HG03571 (cell line): Measurements from ENCODE around the gene ARPC1B.
"Not testable (repeated sequence)": the region's sequence is repeated elsewhere in the genome, so short reads cannot be mapped to it uniquely, and the experiment has no call there.

Source experiments
- ATAC-seq: cut with Tn5 transposase; IDR thresholded peaks from one replicate; pipeline ENCODE4 v1.9.1; 2021; ENCODE audit not compliant: unreplicated experiment

Gene ARPC1B

GRCh38 chr7:99408379-99409191 is 34.1 kb downstream of the ARPC1B start, which contains the start of the genes BUD31 and PDAP1:
Gene BUD31, plus strand, starts transcription at chr7:99408969. Its CDS starts 2,124 bp downstream, at chr7:99411093.
Gene PDAP1, minus strand, starts transcription at chr7:99408597. Its CDS starts 49 bp downstream, at chr7:99408548.
- peak; percentile 70 for ATAC-seq

- ATAC-seq = no peak
Measured at GRCh38 chr7:99409192-99409572, 34.7 kb downstream of the ARPC1B start.

- no peak for ATAC-seq
Measured at GRCh38 chr7:99409806-99410205, 35.3 kb downstream of the ARPC1B start.

- no peak for ATAC-seq
Measured at GRCh38 chr7:99410635-99411034, 36.1 kb downstream of the ARPC1B start.

DNA sequence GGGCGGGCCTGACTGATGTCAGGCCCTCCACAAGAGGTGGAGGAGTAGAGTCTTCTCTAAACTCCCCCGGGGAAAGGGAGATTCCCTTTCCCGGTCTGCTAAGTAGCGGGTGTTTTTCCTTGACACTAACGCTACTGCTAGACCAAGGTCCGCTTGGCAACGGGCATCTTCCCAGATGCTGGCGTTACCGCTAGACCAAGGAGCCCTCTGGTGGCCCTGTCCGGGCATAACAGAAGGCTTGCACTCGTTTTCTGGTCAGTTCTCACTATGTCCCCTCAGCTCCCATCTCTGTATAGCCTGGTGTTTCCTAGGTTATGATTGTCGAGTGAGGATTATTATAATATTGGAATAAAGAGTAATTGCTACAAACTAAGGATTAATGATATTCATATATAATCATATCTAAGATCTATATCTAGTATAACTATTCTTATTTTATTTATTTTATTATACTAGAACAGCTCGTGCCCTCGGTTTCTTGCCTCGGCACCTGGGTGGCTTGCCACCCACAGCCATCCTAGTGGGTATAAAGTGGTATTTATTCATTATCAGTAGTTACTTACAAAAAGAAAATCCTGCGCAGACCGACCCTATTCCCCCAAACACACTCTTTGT is 41.1 kb downstream of the ARPC1B start:
- not testable (repeated sequence) for ATAC-seq

DNA sequence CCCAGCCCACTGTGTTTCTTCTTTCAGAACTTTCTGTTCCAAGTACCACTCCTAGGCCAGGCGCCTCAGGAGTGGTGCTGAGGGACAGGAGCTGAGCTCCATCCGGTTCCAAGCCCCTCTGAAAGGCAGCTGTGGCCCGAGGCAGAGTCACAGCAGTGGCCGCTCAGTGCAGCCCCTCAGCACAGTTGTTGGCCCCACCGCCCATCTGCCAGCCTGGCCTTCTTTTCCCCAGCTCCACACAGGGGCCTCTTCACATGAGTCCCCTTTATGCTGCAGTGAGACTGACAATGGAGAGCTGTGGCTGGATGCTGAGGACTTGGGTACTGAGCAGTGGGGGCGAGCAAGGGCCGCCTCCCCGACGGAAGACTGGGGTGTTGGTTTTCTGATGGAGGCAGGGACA is 43.7 kb downstream of the ARPC1B start:
- no peak for ATAC-seq

DNA sequence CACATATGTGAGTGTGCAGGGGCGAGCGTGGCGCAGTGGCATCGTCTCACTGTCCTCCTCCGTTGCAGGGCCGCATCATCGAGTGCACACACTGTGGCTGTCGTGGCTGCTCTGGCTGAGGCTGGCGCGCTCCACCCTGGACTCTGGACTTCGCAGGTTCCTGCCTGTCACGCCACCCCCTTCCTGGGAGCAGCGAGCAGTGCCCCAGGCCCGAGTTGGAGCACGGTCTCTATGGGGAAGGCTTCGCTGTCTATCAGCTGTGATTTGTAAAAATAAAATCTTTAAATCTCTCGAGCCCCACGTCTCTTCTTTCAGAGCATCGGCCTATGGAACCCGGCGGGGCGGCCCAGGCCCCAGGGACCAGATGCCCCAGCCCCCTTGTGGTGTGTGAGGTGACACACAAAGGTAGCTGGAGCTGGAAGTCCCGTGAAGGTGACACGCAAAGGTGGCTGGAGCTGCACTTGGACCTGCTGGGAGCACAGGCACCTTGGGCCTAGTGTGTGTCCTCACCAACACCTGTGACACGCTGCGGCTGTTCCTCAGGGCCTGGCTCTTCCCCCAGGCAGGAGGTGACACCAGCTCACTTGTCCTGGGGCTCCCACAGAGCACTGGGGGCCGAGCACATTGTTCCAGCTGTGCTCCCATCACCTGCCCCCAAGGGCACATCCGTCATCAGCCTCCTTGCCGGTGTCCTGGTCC is 44.9 kb downstream of the ARPC1B start:
- no peak for ATAC-seq

GRCh38 chr7:99420213-99420612 is 45.7 kb downstream of the ARPC1B start:
- no peak for ATAC-seq

GRCh38 chr7:99420986-99421385 is 46.5 kb downstream of the ARPC1B start:
- no peak for ATAC-seq

DNA sequence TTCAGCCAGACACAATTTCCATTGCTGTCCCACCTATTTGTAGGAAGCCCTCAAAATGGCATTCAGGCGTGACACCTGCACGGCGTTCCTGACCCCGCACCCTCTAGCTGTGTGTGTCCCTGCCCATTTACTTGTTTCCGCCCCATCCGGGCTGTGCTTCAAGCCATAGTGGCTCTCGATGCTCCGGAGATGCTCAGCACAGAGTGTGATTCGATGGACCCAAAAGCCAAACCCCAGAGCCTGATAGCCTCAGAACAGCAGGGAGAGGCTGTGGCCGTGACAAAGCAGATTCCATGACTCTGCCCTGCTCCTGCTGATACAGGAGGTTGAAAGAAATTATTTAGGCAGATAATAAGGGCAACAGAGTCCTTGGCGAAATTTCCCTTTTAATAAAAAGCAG is 47.7 kb downstream of the ARPC1B start:
- no peak for ATAC-seq

- no peak for ATAC-seq
Measured at GRCh38 chr7:99422625-99423024, 48.1 kb downstream of the ARPC1B start.

DNA sequence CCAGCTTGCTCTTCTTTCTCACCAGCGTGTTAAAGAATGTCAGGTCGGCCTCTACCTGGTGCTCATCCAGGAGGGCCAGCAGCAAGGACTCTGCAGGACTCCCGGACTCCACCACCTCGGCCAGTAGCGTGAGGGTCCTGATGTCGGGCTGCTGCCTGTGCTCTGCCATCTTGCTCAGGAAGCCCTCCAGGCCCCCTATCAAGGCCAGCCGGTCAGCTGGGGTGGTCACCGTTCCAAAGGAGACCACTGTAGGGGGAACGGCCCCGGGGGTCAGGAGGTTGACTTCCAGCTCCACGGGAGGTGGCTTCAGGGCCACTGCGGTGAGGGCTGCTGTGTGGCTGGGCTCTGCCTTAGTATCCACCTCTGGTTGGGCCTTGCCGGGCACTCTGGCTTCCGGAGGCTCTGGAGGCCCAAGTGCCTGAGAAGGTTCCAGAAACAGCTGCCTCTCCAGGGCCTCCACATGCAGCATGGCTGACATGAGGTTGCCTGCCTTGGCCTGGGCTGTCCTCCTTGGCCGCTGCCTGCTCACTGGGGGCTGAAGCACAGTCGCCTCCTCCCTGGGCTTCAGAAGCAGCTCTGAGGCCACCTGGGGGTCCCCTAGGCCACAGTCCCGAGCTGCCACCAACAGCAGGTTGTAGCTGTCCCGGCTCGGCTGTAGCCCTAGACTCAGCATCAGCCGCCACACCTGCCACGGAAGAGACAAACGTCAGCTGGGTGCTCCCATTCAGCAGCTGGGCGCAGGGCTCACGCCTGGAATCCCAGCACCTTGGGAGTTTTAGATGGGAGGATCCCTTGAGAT is 50.6 kb downstream of the ARPC1B start:
- ATAC-seq = no peak

DNA sequence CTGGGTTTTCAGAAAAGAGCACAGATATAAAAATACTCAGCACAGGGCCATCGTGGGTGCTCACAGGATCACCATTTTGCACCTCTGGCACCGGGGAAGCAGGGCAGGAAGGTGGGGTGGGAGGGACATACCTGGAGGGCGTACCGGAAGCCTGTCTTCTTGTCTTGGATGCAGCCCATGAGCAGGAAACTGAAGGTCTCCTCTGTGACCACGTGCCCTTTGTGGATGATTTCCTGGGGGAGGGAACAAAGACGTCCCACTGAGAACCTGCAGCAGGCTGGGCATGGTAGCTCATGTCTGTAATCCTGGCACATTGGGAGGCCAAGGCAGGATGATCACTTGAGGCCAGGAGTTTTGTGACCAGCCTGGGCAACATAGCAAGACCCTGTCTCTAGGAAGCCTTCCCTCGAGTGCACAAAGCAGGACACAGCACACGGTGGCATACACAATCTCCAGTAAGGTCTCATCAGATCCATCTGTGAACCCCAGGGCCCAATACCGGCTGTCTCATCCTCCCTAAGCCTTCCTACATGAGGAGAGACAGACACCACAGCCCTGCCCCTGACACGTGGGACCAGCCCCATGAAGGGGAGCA is 54.5 kb downstream of the ARPC1B start:
- ATAC-seq = no peak

DNA sequence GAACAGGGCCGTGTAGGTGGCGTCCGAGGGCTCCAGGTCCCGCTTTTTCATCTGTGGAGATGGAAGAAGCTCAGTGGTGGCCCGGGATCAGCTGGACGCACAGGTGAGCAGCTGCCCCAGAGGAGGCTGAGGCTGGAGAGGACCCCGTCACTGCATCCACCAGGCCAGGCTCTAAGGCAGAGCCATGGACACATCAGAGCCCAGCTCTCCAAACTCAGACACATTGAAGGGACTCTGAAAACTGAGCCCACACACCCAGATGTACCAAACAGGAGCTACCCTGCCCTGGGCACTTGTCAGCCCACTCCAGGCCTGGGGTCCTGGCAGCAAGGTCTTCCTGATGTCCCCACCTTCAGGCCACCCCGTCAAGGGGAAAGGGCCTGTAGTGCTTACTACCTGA is 55.2 kb downstream of the ARPC1B start:
- no peak for ATAC-seq

GRCh38 chr7:99431756-99432540 is 57.4 kb downstream of the ARPC1B start:
- ATAC-seq = not testable (repeated sequence)

DNA sequence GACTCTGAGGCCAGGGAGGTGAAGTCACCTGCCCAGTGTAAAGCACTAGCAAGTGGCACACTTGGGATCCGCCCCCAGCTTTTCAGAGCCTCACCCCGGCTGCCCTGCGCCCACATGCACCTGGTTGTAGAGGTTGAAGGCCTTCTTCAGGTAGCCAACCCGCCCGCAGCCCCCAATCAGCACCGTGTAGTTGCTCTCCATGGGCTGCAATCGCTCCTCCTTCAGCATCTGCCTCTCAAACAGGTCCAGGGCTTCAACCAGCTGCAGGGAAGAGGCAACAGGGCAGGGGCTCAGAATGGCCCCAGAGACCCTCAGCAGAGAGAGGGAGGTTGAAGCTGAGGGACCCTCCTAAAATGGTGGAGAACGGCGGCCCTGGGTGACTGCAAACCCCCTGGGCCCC is 58.6 kb downstream of the ARPC1B start:
- ATAC-seq = no peak

DNA sequence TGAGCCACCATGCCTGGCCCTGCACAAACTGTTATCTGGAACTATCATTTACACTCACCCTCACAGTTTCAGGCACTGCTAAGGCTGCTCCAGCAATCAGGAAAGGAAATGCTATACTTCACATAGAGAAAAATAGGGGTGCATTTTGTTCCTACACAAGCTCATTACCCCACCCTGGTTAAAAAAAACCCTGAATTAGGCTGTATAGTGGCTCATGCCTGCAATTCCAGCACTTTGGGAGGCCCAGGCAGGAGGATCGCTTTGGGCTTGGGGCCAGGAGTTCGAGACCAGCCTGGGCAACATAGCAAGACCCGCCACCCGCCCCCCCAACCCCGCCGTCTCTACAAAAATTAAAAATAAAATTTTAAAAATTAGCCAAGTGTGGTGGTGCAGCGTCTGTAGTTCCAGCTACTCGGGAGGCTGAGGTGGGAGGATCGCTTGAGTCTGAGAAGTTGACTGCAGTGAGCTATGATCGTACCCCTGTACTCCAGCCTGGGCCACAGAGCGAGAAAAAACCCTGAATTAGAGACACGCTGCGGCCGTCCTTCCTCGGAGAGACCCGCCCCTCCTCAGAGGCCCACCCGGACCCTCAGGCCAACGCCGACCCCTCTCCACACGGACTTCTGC is 63.5 kb downstream of the ARPC1B start:
- ATAC-seq = peak; percentile 4

DNA sequence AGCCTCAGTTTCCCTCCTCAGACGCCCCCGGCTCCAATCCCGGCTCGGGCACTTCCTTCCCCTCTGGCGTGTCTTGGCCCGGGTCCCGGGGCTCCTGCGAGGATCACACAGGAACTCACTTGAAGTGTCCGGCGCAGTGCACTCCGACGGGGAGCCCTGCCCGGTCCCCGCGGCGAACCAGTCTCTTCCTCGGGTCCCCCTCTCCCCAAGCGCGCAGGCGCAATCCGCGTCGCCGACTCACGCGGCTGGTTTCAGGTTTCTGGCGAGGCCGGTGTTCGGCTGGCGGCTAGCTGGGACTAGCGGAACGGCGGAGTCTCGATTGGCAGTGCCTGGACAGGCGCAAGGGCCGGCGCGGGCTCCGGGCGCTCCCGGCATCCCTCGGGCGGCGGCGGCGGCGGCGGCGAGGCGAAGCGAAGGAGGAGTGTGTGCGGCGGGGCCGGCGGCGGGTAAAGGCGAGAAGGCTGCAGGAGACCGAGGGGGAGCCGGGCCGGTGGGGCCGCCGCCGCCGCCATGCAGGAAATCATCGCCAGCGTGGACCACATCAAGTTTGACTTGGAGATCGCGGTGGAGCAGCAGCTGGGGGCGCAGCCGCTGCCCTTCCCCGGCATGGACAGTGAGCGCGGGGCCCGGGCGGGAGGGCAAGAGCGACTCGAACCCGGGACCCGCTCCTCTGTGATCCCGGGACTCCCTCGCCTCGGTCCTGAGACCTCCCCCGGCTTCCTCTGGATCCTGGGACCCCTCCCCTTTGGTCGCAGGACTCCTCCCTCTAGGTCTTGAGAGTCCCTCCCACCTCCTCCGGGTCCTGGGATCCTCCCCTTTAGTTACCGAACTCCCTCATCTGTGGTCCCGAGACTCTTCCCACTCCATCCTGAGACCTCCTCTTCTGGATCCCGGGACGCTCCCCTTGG is 64.3 kb downstream of the ARPC1B start, which contains the start of the genes CPSF4 and PTCD1:
Gene CPSF4, plus strand, starts transcription at position 371 of the 908 bp plus-strand sequence. Its CDS starts 140 bp downstream, at position 511.
Gene PTCD1, minus strand, starts transcription at position 226 of the 908 bp plus-strand sequence. CDS start 3,556 bp downstream, outside the sequence.
- ATAC-seq = peak; percentile 89
